Measurements from ENCODE around the gene RALB. TPM values are rescaled to one million over a fixed set of nuclear protein-coding genes. Genes with fewer than 3 reads are reported as not detected.

Gene RALB
- total and polyA plus RNA-seq, 2 of the 8 experiments (the other 6 are each of a cell fraction or from before 2014, with no cell fraction given), result 12.0 to 16.6 TPM

- no peak overlapping the region for H2BK5ac ChIP-seq (ENCODE audit: low read depth, low read length)
- no peaks in the 10 kb centered on the region for H3K36me3 ChIP-seq (ENCODE audit: control insufficient read depth in 2 of 4, insufficient read depth in 4 of 4, low read length in 3 of 4)
- H3K4ac ChIP-seq (replicated peaks; ENCODE audit: insufficient read length, low read depth, low read length), result no peak overlapping the region
- no peak overlapping the region for H3K4me3 ChIP-seq (ENCODE audit: extremely low read depth in 1 of 4, insufficient read depth in 2 of 4, low read depth in 3 of 4, low read length in 4 of 4)
- no peak overlapping the region for H3K4me2 ChIP-seq (ENCODE audit: insufficient read depth in 1 of 2, low read depth in 2 of 2, low read length in 2 of 2)
- no peak overlapping the region for H2AFZ ChIP-seq (ENCODE audit: low read length)
- H2BK120ac ChIP-seq (replicated peaks; ENCODE audit: low read depth, low read length), result no peak overlapping the region
- no peak overlapping the region for H4K8ac ChIP-seq (ENCODE audit: extremely low read depth, insufficient read depth, low read length)
- CTCF ChIA-PET (ENCODE audit: partially characterized antibody), result interaction anchor here (0.6 to 9.4 kb wide), 12 partner anchors 8 to 964 kb away, joined by 3 to 75 read pairs (median 3); no protein-coding TSS in a partner anchor
- H4K5ac ChIP-seq (ENCODE audit: insufficient read length, low read depth, low read length), result no peak overlapping the region
- no peak overlapping the region for H2BK15ac ChIP-seq (ENCODE audit: low read length)
- no peak overlapping the region for H3K14ac ChIP-seq (ENCODE audit: insufficient read length)
- H3K9ac ChIP-seq (replicated peaks in 1 of 4; ENCODE audit: extremely low read depth in 1 of 4, low read depth in 3 of 4, low read length in 3 of 4), result no peak overlapping the region
- H2BK12ac ChIP-seq (ENCODE audit: low read depth, low read length), result no peak overlapping the region
- WGBS, 2 experiments (ENCODE audit: extremely low coverage in 1 of 2, insufficient coverage in 1 of 2, insufficient read length in 1 of 2, insufficient replicate concordance in 2 of 2, low coverage in 1 of 2, low lambda C conversion rate in 2 of 2, missing lambda C conversion rate in 1 of 2), result 87% methylated on average over 5 of the region's 5 CpGs; no CpG with 5 or more reads in 1 of the 2 experiments
- H3K27ac ChIP-seq (ENCODE audit: low read depth, low read length), result no peak overlapping the region
- no peaks in the 10 kb centered on the region for H3K9me3 ChIP-seq (ENCODE audit: insufficient read depth in 2 of 2, low read depth in 1 of 2, low read length in 1 of 2)
- no peak overlapping the region for H2BK20ac ChIP-seq (ENCODE audit: low read length)
- peaks cover 0 to 2% of the 10 kb centered on the region in 2 experiments for H4K20me1 ChIP-seq (replicated peaks in 1 of 2; ENCODE audit: control insufficient read depth in 1 of 2, insufficient read depth in 2 of 2, low read length in 2 of 2)
- no peaks in the 10 kb centered on the region for H3K79me1 ChIP-seq (ENCODE audit: low read depth, low read length)
- FAIRE-seq (no peak), DNase-seq (ENCODE audit: low read depth in 1 of 2, low spot score in 2 of 2) (no peak)
- peaks cover 0 to 3% (median 2%) of the 10 kb centered on the region in 4 experiments; a peak in 3 of 7 replicates for H3K4me1 ChIP-seq (replicated peaks in 1 of 4; ENCODE audit: control insufficient read depth in 3 of 4, insufficient read depth in 4 of 4, low read length in 3 of 4)
- no peaks in the 10 kb centered on the region for H3K23me2 ChIP-seq (ENCODE audit: low read depth, low read length)
- no peak overlapping the region for H3K56ac ChIP-seq (replicated peaks; ENCODE audit: insufficient read length, low read depth, low read length)
- H2AK5ac ChIP-seq (ENCODE audit: low read depth, low read length), result no peak overlapping the region
- H4K91ac ChIP-seq (replicated peaks; ENCODE audit: insufficient read length, low read length), result no peak overlapping the region
- H3K18ac ChIP-seq (ENCODE audit: extremely low read depth, low read length), result no peak overlapping the region
- H3K23ac ChIP-seq (ENCODE audit: insufficient read length), result no peak overlapping the region
- peaks cover 0 to 10% (median 4%) of the 10 kb centered on the region in 4 experiments; a peak in 5 of 7 replicates for H3K27me3 ChIP-seq (replicated peaks in 1 of 4; ENCODE audit: control insufficient read depth in 3 of 4, extremely low read depth in 1 of 4, insufficient read depth in 3 of 4, low read length in 3 of 4)
- H3K79me2 ChIP-seq (ENCODE audit: control insufficient read depth in 1 of 2, insufficient read depth in 2 of 2, low read length in 2 of 2), result no peaks in the 10 kb centered on the region
- POLR2A ChIA-PET (ENCODE audit: partially characterized antibody), result interaction anchor here (0.7 kb wide), 1 partner anchor 1005 kb away, joined by 3 read pairs; no protein-coding TSS in a partner anchor
- no peak for TF ChIP-seq TAF1 (IDR thresholded peaks at IDR 0.05; ENCODE audit: low read depth, low read length)
- TF ChIP-seq CTBP2 (IDR thresholded peaks at IDR 0.05; ENCODE audit: borderline replicate concordance, insufficient read depth, insufficient read length, low read length), result no peak
Observed at GRCh38 chr2:120305937-120306490, 53.4 kb downstream of the RALB start.
